Measurements from ENCODE around the gene BICC1.

Gene BICC1

GRCh38 chr10:58782876-58783851, 270.5 kb downstream of the BICC1 start:
- DNase-seq: no peak
- no peak for ATAC-seq

GRCh38 chr10:58784361-58784760, 271.7 kb downstream of the BICC1 start:
- ATAC-seq: no peak
- DNase-seq: no peak

- DNase-seq (no peak), ATAC-seq (no peak)
Observed at GRCh38 chr10:58785354-58785753, 272.7 kb downstream of the BICC1 start.

GRCh38 chr10:58791137-58791536, 278.5 kb downstream of the BICC1 start:
- DNase-seq: no peak

GRCh38 chr10:58795560-58795959, 282.9 kb downstream of the BICC1 start:
- DNase-seq: no peak
- ATAC-seq: no peak

More at GRCh38 chr10:58791137-58791536, 278.5 kb downstream of the BICC1 start:
- no peak for ATAC-seq

- ATAC-seq (no peak), DNase-seq (no peak)
Observed at GRCh38 chr10:58796242-58796641, 283.6 kb downstream of the BICC1 start.

- DNase-seq (no peak), ATAC-seq (no peak)
Observed at GRCh38 chr10:58796824-58797223, 284.2 kb downstream of the BICC1 start.

- no peak for DNase-seq
Observed at GRCh38 chr10:58797356-58797755, 284.7 kb downstream of the BICC1 start.

GRCh38 chr10:58802047-58802446, 289.4 kb downstream of the BICC1 start:
- DNase-seq (no peak), ATAC-seq (no peak)

More at GRCh38 chr10:58797356-58797755, 284.7 kb downstream of the BICC1 start:
- ATAC-seq: no peak

- ATAC-seq: no peak
- no peak for DNase-seq
Observed at GRCh38 chr10:58806323-58806722, 293.7 kb downstream of the BICC1 start.

GRCh38 chr10:58806970-58807628, 294.4 kb downstream of the BICC1 start:
- no peak for DNase-seq
- ATAC-seq: no peak

GRCh38 chr10:58807629-58808022, 295.0 kb downstream of the BICC1 start:
- ATAC-seq: no peak
- DNase-seq: no peak

- DNase-seq (no peak), ATAC-seq (no peak)
Observed at GRCh38 chr10:58810751-58811150, 298.1 kb downstream of the BICC1 start.

GRCh38 chr10:58813573-58813972, 300.9 kb downstream of the BICC1 start:
- no peak for ATAC-seq
- no peak for DNase-seq

GRCh38 chr10:58817201-58817846, 304.7 kb downstream of the BICC1 start:
- ATAC-seq: no peak
- no peak for DNase-seq

GRCh38 chr10:58818900-58819299, 306.2 kb downstream of the BICC1 start:
- DNase-seq: no peak
- no peak for ATAC-seq

- no peak for ATAC-seq
Observed at GRCh38 chr10:58820386-58820785, 307.7 kb downstream of the BICC1 start.

GRCh38 chr10:58820861-58821751, 308.4 kb downstream of the BICC1 start:
- ATAC-seq: no peak
- DNase-seq: no peak

More at GRCh38 chr10:58820386-58820785, 307.7 kb downstream of the BICC1 start:
- DNase-seq: no peak

- DNase-seq (no peak), ATAC-seq (no peak)
Observed at GRCh38 chr10:58821752-58822056, 309.0 kb downstream of the BICC1 start.

GRCh38 chr10:58823983-58824382, 311.3 kb downstream of the BICC1 start:
- ATAC-seq (no peak), DNase-seq (no peak)

- ATAC-seq: no peak
Observed at GRCh38 chr10:58824396-58824795, 311.7 kb downstream of the BICC1 start.

GRCh38 chr10:58826694-58827093, 314.0 kb downstream of the BICC1 start:
- ATAC-seq (no peak), DNase-seq (no peak)

More at GRCh38 chr10:58824396-58824795, 311.7 kb downstream of the BICC1 start:
- DNase-seq: no peak
